Stomach (tissue), 4 donors: ENCODE data around the gene PTOV1.

Source experiments
- EP300 ChIP-seq: sonication (generic); formaldehyde crosslinking; IDR thresholded peaks from one replicate; pipeline ENCODE4 v1.6.1; 2017; ENCODE audit warnings: antibody characterized with exemption
- POLR2A ChIP-seq, 4 donors: fragments of 450-650 bp; IDR thresholded peaks; one replicate each; pipeline ENCODE4 v1.6.1; 2016; ENCODE audit warnings: antibody characterized with exemption in 4 of 4, control low read depth in 2 of 4, mild to moderate bottlenecking in 1 of 4, moderate library complexity in 1 of 4
- TF ChIP-seq, protein P1 (sequence below), 7 experiments: fragments of 450-650 bp in 4 of 7; fragments of 200-600 bp in 3 of 7; sonication (generic) in 3 of 7; IDR thresholded peaks; one replicate each; pipeline ENCODE4 v1.5.1; 2016 to 2019; ENCODE audit warnings: antibody characterized with exemption in 7 of 7, control low read depth in 2 of 7, mild to moderate bottlenecking in 1 of 7

DNA sequence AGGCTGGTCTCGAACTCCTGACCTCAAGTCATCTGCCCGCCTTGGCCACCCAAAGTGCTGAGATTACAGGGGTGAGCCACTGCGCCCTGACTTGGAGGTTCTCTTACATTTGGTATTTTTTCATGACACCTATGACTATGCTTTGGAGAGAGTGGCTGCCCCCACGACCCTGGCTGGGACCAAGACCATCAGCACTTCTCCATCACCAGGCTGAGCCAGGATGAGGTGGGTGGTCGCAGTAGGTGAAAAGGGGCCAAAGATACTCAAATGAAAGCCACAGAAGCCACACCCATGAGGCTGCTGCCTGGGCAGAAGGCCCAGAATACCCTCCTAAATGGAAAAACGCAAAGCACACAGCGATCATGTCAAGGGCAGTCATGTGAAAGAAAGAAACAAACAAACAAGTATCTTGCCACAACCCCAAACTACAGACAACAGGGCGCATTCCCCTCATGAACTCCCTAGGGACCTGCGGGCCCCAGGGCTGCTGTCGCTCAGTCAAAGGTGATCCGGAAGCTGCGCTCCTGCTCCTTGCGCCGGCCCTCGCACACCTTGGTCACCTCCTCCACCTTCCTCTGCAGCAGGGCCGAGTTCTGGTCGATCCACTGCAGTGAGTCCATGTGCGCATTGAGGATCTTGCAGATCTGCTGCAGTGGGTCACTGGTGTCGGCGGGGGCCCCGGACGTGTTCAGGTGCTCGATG lies 56.9 kb downstream of the PTOV1 start:
- TF ChIP-seq POLR2A (IDR thresholded peaks at IDR 0.05) = no peak
- no peak for TF ChIP-seq EP300
- TF ChIP-seq, protein P1, sequence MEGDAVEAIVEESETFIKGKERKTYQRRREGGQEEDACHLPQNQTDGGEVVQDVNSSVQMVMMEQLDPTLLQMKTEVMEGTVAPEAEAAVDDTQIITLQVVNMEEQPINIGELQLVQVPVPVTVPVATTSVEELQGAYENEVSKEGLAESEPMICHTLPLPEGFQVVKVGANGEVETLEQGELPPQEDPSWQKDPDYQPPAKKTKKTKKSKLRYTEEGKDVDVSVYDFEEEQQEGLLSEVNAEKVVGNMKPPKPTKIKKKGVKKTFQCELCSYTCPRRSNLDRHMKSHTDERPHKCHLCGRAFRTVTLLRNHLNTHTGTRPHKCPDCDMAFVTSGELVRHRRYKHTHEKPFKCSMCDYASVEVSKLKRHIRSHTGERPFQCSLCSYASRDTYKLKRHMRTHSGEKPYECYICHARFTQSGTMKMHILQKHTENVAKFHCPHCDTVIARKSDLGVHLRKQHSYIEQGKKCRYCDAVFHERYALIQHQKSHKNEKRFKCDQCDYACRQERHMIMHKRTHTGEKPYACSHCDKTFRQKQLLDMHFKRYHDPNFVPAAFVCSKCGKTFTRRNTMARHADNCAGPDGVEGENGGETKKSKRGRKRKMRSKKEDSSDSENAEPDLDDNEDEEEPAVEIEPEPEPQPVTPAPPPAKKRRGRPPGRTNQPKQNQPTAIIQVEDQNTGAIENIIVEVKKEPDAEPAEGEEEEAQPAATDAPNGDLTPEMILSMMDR (IDR thresholded peaks at IDR 0.05) = no peak
